Cerebellar cortex (tissue), 1 donor: ENCODE data around the gene EDN2.

Experiments used
- DNase-seq: peaks from one replicate; pipeline ENCODE4 v3.0.0-alpha.2; 2015; ENCODE audit warnings: low spot score

EDN2 gene

GRCh38 chr1:41498391-41498790, 13.9 kb upstream of the EDN2 start:
- DNase-seq: no peak

GRCh38 chr1:41497461-41498030, 13.1 kb upstream of the EDN2 start:
- DNase-seq: no peak

GRCh38 chr1:41497056-41497440, 12.6 kb upstream of the EDN2 start:
- no peak for DNase-seq

- peak; percentile 47 for DNase-seq
Observed at GRCh38 chr1:41496080-41497055, 11.9 kb upstream of the EDN2 start.

- DNase-seq: peak; percentile 52
Observed at GRCh38 chr1:41495210-41495948, 10.9 kb upstream of the EDN2 start.

GRCh38 chr1:41494351-41495209, 10.1 kb upstream of the EDN2 start:
- no peak for DNase-seq

GRCh38 chr1:41493626-41494350, 9.3 kb upstream of the EDN2 start:
- no peak for DNase-seq

- no peak for DNase-seq
Observed at GRCh38 chr1:41493117-41493536, 8.6 kb upstream of the EDN2 start.

- DNase-seq: peak; percentile 44
Observed at GRCh38 chr1:41492341-41492848, 7.9 kb upstream of the EDN2 start.

GRCh38 chr1:41490911-41491310, 6.4 kb upstream of the EDN2 start:
- no peak for DNase-seq

- DNase-seq: no peak
Observed at GRCh38 chr1:41489561-41489960, 5.1 kb upstream of the EDN2 start.

GRCh38 chr1:41488040-41488951, 3.8 kb upstream of the EDN2 start:
- no peak for DNase-seq

GRCh38 chr1:41487126-41488039, 2.9 kb upstream of the EDN2 start:
- DNase-seq: no peak

- no peak for DNase-seq
Observed at GRCh38 chr1:41486371-41487125, 2.1 kb upstream of the EDN2 start.

GRCh38 chr1:41486053-41486370, 1.5 kb upstream of the EDN2 start:
- no peak for DNase-seq

GRCh38 chr1:41485605-41486004, 1.1 kb upstream of the EDN2 start:
- no peak for DNase-seq

- no peak for DNase-seq
Observed at GRCh38 chr1:41483960-41484401, 502 bp downstream of the EDN2 start.
